Ovary (tissue), 3 donors: Measurements from ENCODE around the gene SLC30A2.

Experiments used
- POLR2A ChIP-seq: fragments of 450-650 bp; IDR thresholded peaks from one replicate; pipeline ENCODE4 v1.6.1; 2017; ENCODE audit warnings: antibody characterized with exemption, mild to moderate bottlenecking, moderate library complexity
- TF ChIP-seq, protein P1 (sequence below), 3 donors: fragments of 450-650 bp in 2 of 3; fragments of 200-600 bp in 1 of 3; IDR thresholded peaks; one replicate each; pipeline versions ENCODE4 v1.5.1 to v1.8.0; 2016 to 2022; ENCODE audit warnings: antibody characterized with exemption in 3 of 3, mild to moderate bottlenecking in 1 of 3
- donor health status: DM: no; HTN: no; CAD: no.

DNA sequence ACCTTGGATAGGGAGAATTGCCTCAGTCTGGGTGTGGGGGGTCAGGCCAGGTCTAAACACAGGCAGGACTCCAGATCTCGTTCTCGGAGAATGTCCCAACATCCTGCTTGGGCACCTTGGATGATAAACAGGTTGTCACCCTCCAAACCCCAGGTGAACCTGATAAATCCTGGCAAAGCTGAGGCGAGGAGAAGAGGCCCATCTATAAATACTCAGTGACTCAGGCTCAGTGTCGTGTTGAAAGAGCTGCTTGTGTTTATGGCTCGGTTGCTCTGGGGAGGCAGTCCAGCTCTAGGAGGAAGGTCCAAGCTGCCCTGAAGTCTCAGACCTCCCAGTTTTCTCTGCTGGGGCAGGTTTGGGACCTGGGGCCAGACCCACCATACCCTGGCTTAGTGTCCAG, 37.3 kb upstream of the SLC30A2 start:
- TF ChIP-seq, protein P1, sequence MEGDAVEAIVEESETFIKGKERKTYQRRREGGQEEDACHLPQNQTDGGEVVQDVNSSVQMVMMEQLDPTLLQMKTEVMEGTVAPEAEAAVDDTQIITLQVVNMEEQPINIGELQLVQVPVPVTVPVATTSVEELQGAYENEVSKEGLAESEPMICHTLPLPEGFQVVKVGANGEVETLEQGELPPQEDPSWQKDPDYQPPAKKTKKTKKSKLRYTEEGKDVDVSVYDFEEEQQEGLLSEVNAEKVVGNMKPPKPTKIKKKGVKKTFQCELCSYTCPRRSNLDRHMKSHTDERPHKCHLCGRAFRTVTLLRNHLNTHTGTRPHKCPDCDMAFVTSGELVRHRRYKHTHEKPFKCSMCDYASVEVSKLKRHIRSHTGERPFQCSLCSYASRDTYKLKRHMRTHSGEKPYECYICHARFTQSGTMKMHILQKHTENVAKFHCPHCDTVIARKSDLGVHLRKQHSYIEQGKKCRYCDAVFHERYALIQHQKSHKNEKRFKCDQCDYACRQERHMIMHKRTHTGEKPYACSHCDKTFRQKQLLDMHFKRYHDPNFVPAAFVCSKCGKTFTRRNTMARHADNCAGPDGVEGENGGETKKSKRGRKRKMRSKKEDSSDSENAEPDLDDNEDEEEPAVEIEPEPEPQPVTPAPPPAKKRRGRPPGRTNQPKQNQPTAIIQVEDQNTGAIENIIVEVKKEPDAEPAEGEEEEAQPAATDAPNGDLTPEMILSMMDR (IDR thresholded peaks at IDR 0.05), result no peak
- TF ChIP-seq POLR2A, result no peak
